Measurements from ENCODE around the gene HTRA2.
"Not testable (repeated sequence)": the region's sequence is repeated elsewhere in the genome, so short reads cannot be mapped to it uniquely, and the experiment has no call there.

Gene HTRA2

GRCh38 chr2:74529357-74530238, at the start of gene HTRA2, which contains the start of gene AUP1:
Gene HTRA2, plus strand, starts transcription at chr2:74529933. Its CDS starts 74 bp downstream, at chr2:74530007.
Gene AUP1, minus strand, starts transcription at chr2:74529706. Its CDS starts 77 bp downstream, at chr2:74529629.
- peak; percentile 94 for ATAC-seq
- TF ChIP-seq RARB (CRISPR knock-in tag; IDR thresholded peaks at IDR 0.05) = no peak
- 0 out of 2 replicates have a peak, but pooled peaks have one; percentile 40 for TF ChIP-seq GLIS3 (CRISPR knock-in tag; IDR thresholded peaks at IDR 0.05)

- no peak for TF ChIP-seq RARB (CRISPR knock-in tag; IDR thresholded peaks at IDR 0.05)
- TF ChIP-seq GLIS3 (CRISPR knock-in tag; IDR thresholded peaks at IDR 0.05) = no peak
- TF ChIP-seq TCF4 (CRISPR knock-in tag; IDR thresholded peaks at IDR 0.05; ENCODE audit: borderline replicate concordance) = no peak
- no peak for TF ChIP-seq CSDC2 (CRISPR knock-in tag; IDR thresholded peaks at IDR 0.05)
- no peak for TF ChIP-seq TOX (CRISPR knock-in tag; IDR thresholded peaks at IDR 0.05; ENCODE audit: borderline replicate concordance)
- ATAC-seq = no peak
Measured at GRCh38 chr2:74481431-74481830, 48.3 kb upstream of the HTRA2 start.

- peak; percentile 67 for ATAC-seq
Measured at GRCh38 chr2:74481961-74482800, 47.6 kb upstream of the HTRA2 start.

GRCh38 chr2:74482801-74483674, 46.7 kb upstream of the HTRA2 start, which contains the start of the genes CCDC142 and TTC31:
Gene CCDC142, minus strand, starts transcription at chr2:74482998. Its CDS starts 161 bp downstream, at chr2:74482837.
Gene TTC31, plus strand, starts transcription at chr2:74483081. Its CDS starts 15 bp downstream, at chr2:74483096.
- TF ChIP-seq ZNF70 (CRISPR knock-in tag; IDR thresholded peaks at IDR 0.05) = peak; percentile 83; the same call in 1 of the 2 replicates
- 0 out of 2 replicates have a peak, but pooled peaks have one; percentile 29 for TF ChIP-seq TSHZ2 (CRISPR knock-in tag; IDR thresholded peaks at IDR 0.05)
- TF ChIP-seq TOX (CRISPR knock-in tag; IDR thresholded peaks at IDR 0.05; ENCODE audit: borderline replicate concordance) = no peak
- TF ChIP-seq ZFP3 (CRISPR knock-in tag; IDR thresholded peaks at IDR 0.05) = 0 out of 2 replicates have a peak, but pooled peaks have one; percentile 9
- no peak for TF ChIP-seq CSDC2 (CRISPR knock-in tag; IDR thresholded peaks at IDR 0.05)
- no peak for TF ChIP-seq ARNTL (CRISPR knock-in tag; IDR thresholded peaks at IDR 0.05; ENCODE audit: borderline replicate concordance, low read depth)
- peak; percentile 93 for ATAC-seq

More at GRCh38 chr2:74481961-74482800, 47.6 kb upstream of the HTRA2 start:
- TF ChIP-seq ZNF8 (CRISPR knock-in tag; IDR thresholded peaks at IDR 0.05) (no peak), GLIS3 (CRISPR knock-in tag; IDR thresholded peaks at IDR 0.05) (no peak), CSDC2 (CRISPR knock-in tag; IDR thresholded peaks at IDR 0.05) (no peak), PATZ1 (CRISPR knock-in tag; IDR thresholded peaks at IDR 0.05; ENCODE audit: borderline replicate concordance) (no peak), CREB5 (CRISPR knock-in tag; IDR thresholded peaks at IDR 0.05; ENCODE audit: low read depth) (no peak)

GRCh38 chr2:74483675-74484164, 46.0 kb upstream of the HTRA2 start:
- not testable (repeated sequence) for ATAC-seq

Measured in SK-N-SH treated with all-trans-retinoic acid at 6 μM for 48 hours (cell line).